Activated CD4-positive, alpha-beta memory T cell treated with anti-CD3 and anti-CD28 coated beads for 36 hours (primary cell): ENCODE data around the gene PDP2. TPM values are rescaled to one million over a fixed set of nuclear protein-coding genes. Genes with fewer than 3 reads are reported as not detected.

Source experiments
- CTCF ChIA-PET: fragments of 350-600 bp; sonication (Branson Sonifier 250); formaldehyde crosslinking; loops from one replicate; lab custom pipeline; 2021; ENCODE audit warnings: antibody characterized with exemption, inconsistent platforms; lab: Charles Lee
- POLR2A ChIA-PET: fragments of 350-600 bp; sonication (Branson Sonifier 250); formaldehyde crosslinking; loops from one replicate; lab custom pipeline; 2021; ENCODE audit warnings: antibody characterized with exemption; lab: Charles Lee
- DNase-seq: peaks from one replicate; pipeline ENCODE4 v3.0.0-alpha.2; 2020
- H3K27ac Mint-ChIP-seq: one replicate; pipeline ENCODE4 v1.8.0; 2021; ENCODE audit warnings: mixed read lengths
- H3K27me3 Mint-ChIP-seq: one replicate; pipeline ENCODE4 v1.8.0; 2021; ENCODE audit warnings: mixed read lengths
- H3K36me3 Mint-ChIP-seq: one replicate; pipeline ENCODE4 v1.8.0; 2021; ENCODE audit warnings: mixed read lengths
- H3K4me1 Mint-ChIP-seq: one replicate; pipeline ENCODE4 v1.8.0; 2021; ENCODE audit warnings: low read depth, mixed read lengths
- H3K4me3 Mint-ChIP-seq: one replicate; pipeline ENCODE4 v1.8.0; 2021; ENCODE audit warnings: mild to moderate bottlenecking, mixed read lengths
- H3K9me3 Mint-ChIP-seq: one replicate; pipeline ENCODE4 v1.8.0; 2021; ENCODE audit warnings: mixed read lengths
- intact Hi-C: fragments of 100-400 bp; cut with micrococcal nuclease; formaldehyde crosslinking; loops from one replicate; pipeline ENCODE4 v1.15.1; 2023
- total RNA-seq, 2 experiments: library from RNA; stranded (reverse); gene quantifications; one replicate each; pipeline ENCODE4 v1.2.3, GENCODE V29; 2021

PDP2 gene
- total RNA-seq = 10 to 100 TPM; 42.4 to 45.5 TPM

GRCh38 chr16:66880288-66881013, at the start of gene PDP2:
Gene PDP2, plus strand, starts transcription at chr16:66880515. Its CDS starts 3,770 bp downstream, at chr16:66884285.
- peak; percentile 95 for DNase-seq
- CTCF ChIA-PET = interaction anchor here (0.8 to 5.3 kb wide), 8 partner anchors 12 to 275 kb away, joined by 3 to 41 read pairs (median 5); partner anchors contain the start of genes DYNC1LI2 and NAE1
- Mint-ChIP-seq H3K4me3 (peak within 1 kb of the TSS; percentile 94), H3K36me3 (peaks cover 29% of the 10 kb centered on the region), H3K27ac (peak within 1 kb of the TSS; percentile 84), H3K27me3 (no peaks in the 10 kb centered on the region), H3K4me1 (peaks cover 50% of the 10 kb centered on the region), H3K9me3 (peaks cover 8% of the 10 kb centered on the region)
- POLR2A ChIA-PET = interaction anchor here (0.6 to 2.7 kb wide), 6 partner anchors 8 to 134 kb away, joined by 3 to 9 read pairs (median 4); no protein-coding TSS in a partner anchor
- intact Hi-C loops = loop anchor here (2.0 kb wide), 1 partner anchor 48 kb away; no protein-coding TSS in a partner anchor

DNA sequence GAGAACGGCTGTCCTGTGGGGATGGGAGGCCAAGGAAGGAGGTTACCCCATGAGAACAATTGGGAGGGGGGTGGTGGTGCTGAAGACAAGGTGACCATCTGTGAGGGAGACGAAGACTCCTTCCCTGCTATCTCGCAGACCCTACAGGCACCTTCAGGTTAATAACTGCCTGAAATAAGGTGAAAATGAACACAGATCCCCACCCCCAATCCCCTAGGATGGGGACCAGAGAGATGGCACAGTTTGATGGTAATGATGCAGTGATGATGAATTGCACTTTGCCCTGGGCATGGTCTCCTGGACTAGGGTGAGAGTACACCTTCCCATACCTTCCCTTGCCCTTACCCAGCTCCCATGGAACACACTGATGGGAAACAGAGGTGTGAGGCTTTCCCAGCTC, 48.1 kb upstream of the PDP2 start:
- H3K36me3 Mint-ChIP-seq = peaks cover 6% of the 10 kb centered on the region
- ChIA-PET CTCF (interaction anchor here (0.7 to 15.9 kb wide), 5 partner anchors 28 to 95 kb away, joined by 5 to 355 read pairs (median 20); partner anchors contain the start of gene PDP2), POLR2A (no interaction called here)
- no peaks in the 10 kb centered on the region for H3K9me3 Mint-ChIP-seq
- intact Hi-C loops = loop anchor here (5.0 kb wide), 1 partner anchor 95 kb away; the partner anchor contains the start of gene RRAD
- no peak overlapping the region for H3K4me3 Mint-ChIP-seq
- no peaks in the 10 kb centered on the region for H3K27me3 Mint-ChIP-seq
- peaks cover 37% of the 10 kb centered on the region for H3K4me1 Mint-ChIP-seq
- no peak overlapping the region for H3K27ac Mint-ChIP-seq
- DNase-seq = no peak

GRCh38 chr16:66832661-66833305, 47.5 kb upstream of the PDP2 start:
- no peak for DNase-seq
- Mint-ChIP-seq H3K27me3 (no peaks in the 10 kb centered on the region), H3K9me3 (no peaks in the 10 kb centered on the region), H3K27ac (no peak overlapping the region), H3K36me3 (peaks cover 3% of the 10 kb centered on the region), H3K4me1 (peaks cover 33% of the 10 kb centered on the region), H3K4me3 (no peak overlapping the region)
- ChIA-PET POLR2A (no interaction called here), CTCF (interaction anchor here (15.9 kb wide), 1 partner anchor 37 kb away, joined by 355 read pairs; no protein-coding TSS in a partner anchor)
- intact Hi-C loops = loop anchor here (5.0 kb wide), 1 partner anchor 95 kb away; the partner anchor contains the start of gene RRAD

GRCh38 chr16:66834746-66835145, 45.6 kb upstream of the PDP2 start:
- CTCF ChIA-PET = interaction anchor here (0.7 to 15.9 kb wide), 3 partner anchors 28 to 75 kb away, joined by 4 to 355 read pairs (median 5); no protein-coding TSS in a partner anchor
- H3K27ac Mint-ChIP-seq = no peak overlapping the region
- H3K4me1 Mint-ChIP-seq = peaks cover 20% of the 10 kb centered on the region
- intact Hi-C loops = loop anchor here (5.0 kb wide), 1 partner anchor 93 kb away; the partner anchor contains the start of gene RRAD
- POLR2A ChIA-PET = no interaction called here
- H3K4me3 Mint-ChIP-seq = no peak overlapping the region
- H3K9me3 Mint-ChIP-seq = no peaks in the 10 kb centered on the region
- no peak for DNase-seq
- H3K27me3 Mint-ChIP-seq = peaks cover 1% of the 10 kb centered on the region
- H3K36me3 Mint-ChIP-seq = no peaks in the 10 kb centered on the region

DNA sequence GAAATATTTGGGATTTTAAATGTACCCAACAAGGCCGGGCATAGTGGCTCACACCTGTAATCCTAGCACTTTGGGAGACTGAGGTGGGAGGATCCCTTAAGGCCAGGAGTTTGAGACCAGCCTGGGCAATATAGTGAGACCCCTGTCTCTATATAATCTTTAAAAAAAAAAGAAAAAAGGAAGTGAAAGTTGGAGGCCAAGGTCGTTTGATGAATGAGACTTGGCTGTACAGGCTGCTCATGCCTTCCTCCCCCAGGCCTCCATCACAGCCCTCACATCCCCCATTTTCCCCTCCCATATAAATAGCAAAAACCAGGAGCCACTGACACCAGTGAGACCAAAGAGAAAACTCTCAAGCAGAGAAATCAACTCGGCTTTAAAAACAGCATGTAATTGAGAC, 39.4 kb upstream of the PDP2 start:
- ChIA-PET POLR2A (no interaction called here), CTCF (interaction anchor here (1.0 to 1.3 kb wide), 2 partner anchors 10 to 15 kb away, joined by 3 to 4 read pairs; partner anchors contain the start of gene NAE1)
- Mint-ChIP-seq H3K4me3 (no peak overlapping the region), H3K27ac (no peak overlapping the region), H3K9me3 (no peaks in the 10 kb centered on the region), H3K36me3 (no peaks in the 10 kb centered on the region), H3K27me3 (peaks cover 28% of the 10 kb centered on the region), H3K4me1 (peaks cover 6% of the 10 kb centered on the region)
- intact Hi-C loops = no loop called here
- DNase-seq = no peak

GRCh38 chr16:66841366-66841765, 38.9 kb upstream of the PDP2 start:
- no peaks in the 10 kb centered on the region for H3K9me3 Mint-ChIP-seq
- no peak for DNase-seq
- peaks cover 6% of the 10 kb centered on the region for H3K4me1 Mint-ChIP-seq
- CTCF ChIA-PET = interaction anchor here (0.6 to 2.6 kb wide), 3 partner anchors 11 to 15 kb away, joined by 4 to 19 read pairs (median 5); partner anchors contain the start of gene NAE1
- intact Hi-C loops = no loop called here
- no peaks in the 10 kb centered on the region for H3K36me3 Mint-ChIP-seq
- no peak overlapping the region for H3K27ac Mint-ChIP-seq
- H3K27me3 Mint-ChIP-seq = peaks cover 32% of the 10 kb centered on the region
- H3K4me3 Mint-ChIP-seq = no peak overlapping the region
- POLR2A ChIA-PET = no interaction called here

DNA sequence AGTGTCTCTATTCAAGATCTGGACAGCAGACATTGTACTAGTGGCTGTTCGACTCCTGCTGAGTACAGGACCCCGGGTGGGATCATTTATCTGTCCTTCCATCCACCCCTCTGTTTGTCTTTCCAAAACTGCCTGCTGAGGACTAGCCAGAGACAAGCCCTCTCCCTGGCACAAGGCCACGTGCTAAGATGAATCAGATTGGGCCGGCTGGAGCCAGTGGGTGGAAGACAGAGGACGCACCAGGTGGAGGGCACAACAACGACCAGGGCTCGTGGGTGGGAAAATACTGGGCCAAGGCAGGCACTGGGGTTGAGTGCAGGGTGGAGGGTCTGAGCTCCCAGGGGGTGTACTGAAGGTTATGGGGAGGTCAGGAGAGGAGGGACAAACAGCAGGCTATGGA, 37.5 kb upstream of the PDP2 start:
- no peaks in the 10 kb centered on the region for H3K36me3 Mint-ChIP-seq
- no peak overlapping the region for H3K27ac Mint-ChIP-seq
- POLR2A ChIA-PET = no interaction called here
- H3K27me3 Mint-ChIP-seq = peaks cover 33% of the 10 kb centered on the region
- DNase-seq = no peak
- CTCF ChIA-PET = interaction anchor here (1.4 to 2.6 kb wide), 2 partner anchors 13 to 25 kb away, joined by 4 to 19 read pairs; partner anchors contain the start of gene NAE1
- intact Hi-C loops = no loop called here
- peaks cover 6% of the 10 kb centered on the region for H3K4me1 Mint-ChIP-seq
- no peak overlapping the region for H3K4me3 Mint-ChIP-seq
- H3K9me3 Mint-ChIP-seq = no peaks in the 10 kb centered on the region

GRCh38 chr16:66843191-66843590, 37.1 kb upstream of the PDP2 start:
- intact Hi-C loops = no loop called here
- H3K27ac Mint-ChIP-seq = no peak overlapping the region
- H3K4me1 Mint-ChIP-seq = peaks cover 10% of the 10 kb centered on the region
- H3K9me3 Mint-ChIP-seq = no peaks in the 10 kb centered on the region
- ChIA-PET CTCF (interaction anchor here (1.2 to 2.6 kb wide), 3 partner anchors 13 to 192 kb away, joined by 3 to 19 read pairs (median 4); partner anchors contain the start of gene NAE1), POLR2A (no interaction called here)
- peaks cover 33% of the 10 kb centered on the region for H3K27me3 Mint-ChIP-seq
- DNase-seq = no peak
- no peak overlapping the region for H3K4me3 Mint-ChIP-seq
- H3K36me3 Mint-ChIP-seq = no peaks in the 10 kb centered on the region

GRCh38 chr16:66844009-66844341, 36.3 kb upstream of the PDP2 start:
- ChIA-PET POLR2A (no interaction called here), CTCF (interaction anchor here (1.2 to 2.6 kb wide), 3 partner anchors 14 to 193 kb away, joined by 3 to 19 read pairs (median 4); partner anchors contain the start of gene NAE1)
- H3K4me3 Mint-ChIP-seq = peak overlapping the region; percentile 41
- H3K27ac Mint-ChIP-seq = no peak overlapping the region
- H3K4me1 Mint-ChIP-seq = peaks cover 13% of the 10 kb centered on the region
- peaks cover 32% of the 10 kb centered on the region for H3K27me3 Mint-ChIP-seq
- DNase-seq = no peak
- intact Hi-C loops = no loop called here
- no peaks in the 10 kb centered on the region for H3K9me3 Mint-ChIP-seq
- H3K36me3 Mint-ChIP-seq = no peaks in the 10 kb centered on the region

- H3K4me3 Mint-ChIP-seq = peak within 1 kb of the TSS; percentile 41
- CTCF ChIA-PET = interaction anchor here (1.2 kb wide), 2 partner anchors 14 to 193 kb away, joined by 3 to 5 read pairs; partner anchors contain the start of gene NAE1
- H3K4me1 Mint-ChIP-seq = peaks cover 13% of the 10 kb centered on the region
- H3K36me3 Mint-ChIP-seq = no peaks in the 10 kb centered on the region
- peaks cover 32% of the 10 kb centered on the region for H3K27me3 Mint-ChIP-seq
- POLR2A ChIA-PET = no interaction called here
- DNase-seq = no peak
- intact Hi-C loops = no loop called here
- H3K9me3 Mint-ChIP-seq = no peaks in the 10 kb centered on the region
- no peak within 1 kb of the TSS for H3K27ac Mint-ChIP-seq
These were observed 35.8 kb upstream of the PDP2 start, which contains the start of gene CA7 for GRCh38 chr16:66844342-66845079. Gene CA7, plus strand, starts transcription at chr16:66844414. Its CDS starts 74 bp downstream, at chr16:66844488.

DNA sequence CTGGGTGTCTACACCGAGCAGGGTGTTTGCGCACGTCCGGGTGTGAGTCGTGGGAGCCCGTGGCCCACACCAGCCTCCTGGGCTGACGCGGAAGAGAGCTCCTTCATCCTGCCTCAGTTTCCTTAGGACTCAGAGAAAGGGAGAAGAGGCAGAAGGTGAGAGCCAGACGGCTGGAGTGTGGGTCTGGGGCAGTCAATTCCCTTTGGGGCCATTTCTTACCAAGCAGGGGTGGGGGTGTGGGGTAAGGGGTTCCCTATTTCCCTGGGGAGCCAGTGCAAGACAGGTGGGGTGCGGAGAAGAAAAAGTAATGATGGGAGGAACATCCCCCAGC, 35.3 kb upstream of the PDP2 start:
- H3K27ac Mint-ChIP-seq = no peak overlapping the region
- H3K4me3 Mint-ChIP-seq = no peak overlapping the region
- H3K36me3 Mint-ChIP-seq = no peaks in the 10 kb centered on the region
- ChIA-PET POLR2A (no interaction called here), CTCF (interaction anchor here (1.2 kb wide), 1 partner anchor 15 kb away, joined by 5 read pairs; the partner anchor contains the start of gene NAE1)
- intact Hi-C loops = no loop called here
- no peak for DNase-seq
- H3K4me1 Mint-ChIP-seq = peaks cover 13% of the 10 kb centered on the region
- H3K9me3 Mint-ChIP-seq = no peaks in the 10 kb centered on the region
- peaks cover 32% of the 10 kb centered on the region for H3K27me3 Mint-ChIP-seq
